Amniotic stem cell (primary cell): Measurements from ENCODE around the gene XK.
"Not testable (repeated sequence)": the region's sequence is repeated elsewhere in the genome, so short reads cannot be mapped to it uniquely, and the experiment has no call there.

Experiments used
- DNase-seq: peaks from one replicate; lab custom pipeline; 2025; lab: John Stamatoyannopoulos, UW

Gene XK

DNA sequence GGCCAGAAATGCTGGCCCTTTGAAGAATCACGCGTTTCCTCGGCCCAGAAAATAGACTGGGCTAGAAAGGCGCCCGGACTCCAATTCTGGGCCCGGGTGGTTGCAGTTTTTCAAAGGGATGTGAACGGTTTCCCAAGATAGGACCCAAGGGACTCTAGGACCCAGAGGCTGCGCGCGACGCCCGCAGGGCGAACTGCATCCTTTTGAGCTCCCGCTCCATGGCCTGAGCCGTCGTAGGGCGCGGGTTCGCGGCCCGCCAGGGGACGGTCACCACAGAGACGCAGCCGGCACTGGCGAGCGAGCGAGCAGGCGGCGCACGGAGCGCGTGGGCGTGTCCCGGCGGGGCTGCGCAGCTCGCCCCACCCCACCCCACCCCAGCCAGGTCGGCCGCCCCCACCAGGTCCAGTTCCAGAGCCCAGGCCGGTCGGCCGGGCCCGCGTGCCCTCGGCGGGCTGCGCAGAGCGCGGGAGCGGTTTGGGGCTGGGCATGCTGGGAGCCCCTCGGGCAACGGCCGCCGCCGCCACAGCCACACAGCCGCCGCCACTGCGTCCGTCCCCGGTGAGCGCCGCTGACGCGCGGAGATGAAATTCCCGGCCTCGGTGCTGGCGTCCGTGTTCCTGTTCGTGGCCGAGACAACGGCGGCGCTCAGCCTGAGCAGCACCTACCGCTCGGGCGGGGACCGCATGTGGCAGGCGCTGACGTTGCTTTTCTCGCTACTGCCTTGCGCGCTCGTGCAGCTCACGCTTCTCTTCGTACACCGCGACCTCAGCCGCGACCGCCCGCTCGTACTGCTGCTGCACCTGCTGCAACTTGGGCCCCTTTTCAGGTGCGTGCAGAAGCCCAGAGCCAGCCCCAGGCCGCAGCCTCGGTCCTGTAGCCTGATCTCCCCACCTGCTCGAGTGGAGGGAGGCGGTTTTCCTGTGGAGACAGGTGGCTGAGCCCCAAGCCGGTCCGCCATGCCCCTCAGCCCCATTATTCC lies at the start of gene XK:
Gene XK (plus strand): TSS at position 411 of the 979 bp plus-strand sequence. CDS start 171 bp downstream, at position 582.
- no peak for DNase-seq

- DNase-seq = no peak
These were observed 47.5 kb upstream of the XK start for GRCh38 chrX:37638047-37638446.

GRCh38 chrX:37640142-37640541 lies 45.4 kb upstream of the XK start:
- no peak for DNase-seq

- DNase-seq = no peak
These were observed 43.7 kb upstream of the XK start for GRCh38 chrX:37641859-37642258.

DNA sequence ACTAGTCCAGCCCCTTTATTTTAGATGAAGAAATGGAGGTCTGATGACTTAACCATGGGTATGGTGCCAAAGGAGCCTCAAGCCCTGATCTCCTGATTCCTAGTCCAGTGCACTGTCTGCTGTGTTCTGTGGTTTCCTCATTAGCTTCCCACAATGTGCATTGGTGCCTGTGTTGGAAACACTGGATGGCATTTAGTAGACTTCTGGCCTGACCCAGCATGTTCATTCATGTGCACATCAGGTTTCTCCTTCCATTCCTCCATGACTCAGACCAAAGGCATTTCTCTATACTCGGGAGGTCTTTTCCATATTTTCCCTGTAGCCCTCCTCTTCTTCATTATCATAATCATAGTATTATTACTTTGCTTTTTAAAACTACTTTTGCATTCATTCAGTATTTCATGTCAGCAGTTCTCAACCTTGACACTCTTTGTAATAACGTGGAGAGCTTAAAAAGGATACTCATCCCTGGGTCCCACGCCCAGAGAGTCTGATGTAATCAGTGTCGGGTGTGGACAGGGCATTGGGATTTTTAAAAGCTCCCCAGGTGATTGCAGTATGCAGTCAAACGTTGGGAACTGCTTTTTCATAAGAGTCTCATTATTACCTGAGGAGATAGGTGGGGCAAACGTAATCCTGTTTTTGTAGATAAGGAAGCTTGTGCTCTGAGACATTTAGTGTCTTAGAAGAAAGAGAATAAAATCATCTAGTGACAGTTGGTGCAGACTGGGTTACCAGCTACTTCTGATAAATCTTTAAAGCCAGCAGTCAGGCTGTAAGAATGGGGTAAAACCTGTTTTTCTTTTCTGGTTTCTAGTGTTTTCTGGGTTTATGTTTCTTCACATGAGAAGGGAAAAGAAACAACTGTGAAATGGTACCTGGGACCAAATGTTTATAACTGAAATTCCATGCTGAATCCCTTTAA lies 40.9 kb upstream of the XK start:
- no peak for DNase-seq

DNA sequence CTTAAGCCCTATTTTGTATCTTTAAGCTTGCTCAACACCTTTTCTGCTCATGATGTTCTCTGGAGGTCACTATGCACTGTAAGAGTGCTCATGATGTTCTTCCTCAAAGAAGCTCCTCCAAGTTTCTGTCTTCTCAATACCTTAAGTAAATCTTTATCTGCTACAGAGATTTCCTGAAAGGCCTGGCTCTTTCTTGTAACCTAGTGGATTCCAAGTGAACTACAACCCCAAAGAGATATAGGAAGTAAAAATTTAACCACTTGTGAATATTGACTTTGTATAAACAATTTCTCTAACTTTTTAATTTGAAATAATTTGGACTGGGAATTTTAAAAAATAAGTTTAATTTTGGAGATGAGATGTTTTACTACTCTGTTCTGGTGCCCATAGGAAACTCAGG lies 39.3 kb upstream of the XK start:
- DNase-seq = no peak

DNA sequence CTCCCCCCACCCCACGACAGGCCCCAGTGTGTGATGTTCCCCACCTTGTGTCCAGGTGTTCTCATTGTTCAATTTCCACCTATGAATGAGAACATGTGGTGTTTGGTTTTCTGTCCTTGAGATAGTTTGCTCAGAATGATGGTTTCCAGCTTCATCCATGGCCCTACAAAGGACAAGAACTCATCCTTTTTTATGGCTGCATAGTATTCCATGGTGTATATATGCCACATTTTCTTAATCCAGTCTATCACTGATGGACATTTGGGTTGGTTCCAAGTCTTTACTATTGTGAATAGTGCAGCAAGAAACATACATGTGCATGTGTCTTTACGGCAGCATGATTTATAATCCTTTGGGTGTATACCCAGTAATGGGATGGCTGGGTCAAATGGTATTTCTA lies 34.7 kb upstream of the XK start:
- DNase-seq = not testable (repeated sequence)

DNA sequence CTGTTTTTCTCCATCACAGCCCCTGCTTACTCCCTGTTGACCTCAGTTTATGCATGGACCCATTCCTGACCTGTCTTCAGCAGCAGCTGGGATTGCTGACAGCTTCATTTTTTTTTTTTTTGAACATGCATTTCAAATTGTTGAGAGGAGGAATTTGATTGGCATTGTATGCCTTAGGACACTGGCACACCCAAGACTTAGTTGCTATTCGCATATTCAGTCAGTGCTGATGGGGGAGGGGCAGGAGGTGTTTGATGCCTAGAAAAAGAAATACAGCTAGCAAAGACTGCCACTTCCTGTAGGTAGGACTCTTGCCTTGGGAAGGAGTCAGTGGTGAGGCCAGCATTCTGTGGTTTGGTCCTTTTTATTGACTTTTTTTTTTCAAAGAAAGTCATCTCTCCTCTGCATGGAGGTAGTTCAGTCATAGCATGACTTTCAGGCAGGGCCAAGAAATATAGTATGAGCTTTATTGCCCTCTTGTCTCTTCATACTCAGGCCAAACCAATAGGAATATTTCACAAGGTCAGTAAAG lies 33.6 kb upstream of the XK start:
- no peak for DNase-seq

GRCh38 chrX:37652589-37653231 lies 32.9 kb upstream of the XK start:
- no peak for DNase-seq

DNA sequence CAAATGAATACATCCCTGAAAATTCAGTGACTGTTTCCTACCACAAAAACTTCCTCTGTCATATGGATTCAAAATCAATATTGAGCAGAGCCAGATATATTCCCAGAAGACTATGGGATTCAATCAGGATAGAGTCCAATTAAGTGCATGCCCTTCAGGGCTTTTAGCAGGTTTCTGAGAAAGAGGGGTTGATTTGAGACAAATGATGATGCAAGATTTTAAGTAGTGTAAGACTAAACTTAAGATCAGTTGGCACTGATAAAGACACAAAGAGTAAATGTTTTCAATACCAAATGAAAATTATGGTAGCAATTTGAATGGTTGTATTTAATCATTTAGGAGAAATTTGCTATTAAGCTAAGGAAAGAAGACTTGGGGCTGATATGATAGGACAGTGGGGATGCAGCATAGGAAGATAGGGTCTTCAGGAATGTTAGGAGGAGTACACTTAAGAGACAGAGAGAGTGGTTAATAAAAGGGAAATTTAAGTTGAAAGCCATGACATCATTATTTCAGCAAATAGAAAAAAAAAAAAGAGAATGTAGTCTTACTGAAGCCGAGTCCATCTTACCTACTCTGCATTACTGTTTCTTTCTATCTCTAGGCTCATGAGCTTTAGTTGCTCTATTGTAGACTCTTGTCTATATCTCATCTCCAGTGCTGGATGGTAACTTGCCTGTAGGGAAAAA lies 32.0 kb upstream of the XK start:
- DNase-seq = no peak

GRCh38 chrX:37658343-37659030 lies 27.1 kb upstream of the XK start:
- no peak for DNase-seq

GRCh38 chrX:37659047-37659446 lies 26.5 kb upstream of the XK start:
- DNase-seq = no peak

DNA sequence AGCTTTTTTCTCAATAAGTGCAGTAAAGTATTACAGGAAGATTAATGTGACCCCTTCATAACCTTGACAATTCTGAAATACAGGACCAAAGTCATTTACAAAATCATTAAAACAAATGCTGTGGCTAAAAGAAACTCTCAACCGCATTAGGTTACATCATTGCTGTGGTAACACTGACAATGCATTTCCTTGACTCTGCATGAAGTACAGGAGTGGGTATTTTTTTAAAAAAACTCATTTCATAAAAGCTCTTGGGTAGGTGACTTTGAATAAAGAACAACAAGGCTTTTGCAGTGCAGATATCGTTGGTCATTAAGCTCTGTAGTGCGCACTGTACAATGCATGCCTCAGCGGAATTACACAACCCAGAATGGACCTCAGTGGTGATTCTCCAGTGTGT lies 23.4 kb upstream of the XK start:
- DNase-seq = no peak

- no peak for DNase-seq
These were observed 19.1 kb upstream of the XK start for GRCh38 chrX:37666516-37666915.

GRCh38 chrX:37667141-37667540 lies 18.4 kb upstream of the XK start:
- no peak for DNase-seq

GRCh38 chrX:37672563-37672962 lies 13.0 kb upstream of the XK start:
- no peak for DNase-seq

GRCh38 chrX:37676811-37677210 lies 8.8 kb upstream of the XK start:
- no peak for DNase-seq

GRCh38 chrX:37677243-37677642 lies 8.3 kb upstream of the XK start:
- DNase-seq = no peak

DNA sequence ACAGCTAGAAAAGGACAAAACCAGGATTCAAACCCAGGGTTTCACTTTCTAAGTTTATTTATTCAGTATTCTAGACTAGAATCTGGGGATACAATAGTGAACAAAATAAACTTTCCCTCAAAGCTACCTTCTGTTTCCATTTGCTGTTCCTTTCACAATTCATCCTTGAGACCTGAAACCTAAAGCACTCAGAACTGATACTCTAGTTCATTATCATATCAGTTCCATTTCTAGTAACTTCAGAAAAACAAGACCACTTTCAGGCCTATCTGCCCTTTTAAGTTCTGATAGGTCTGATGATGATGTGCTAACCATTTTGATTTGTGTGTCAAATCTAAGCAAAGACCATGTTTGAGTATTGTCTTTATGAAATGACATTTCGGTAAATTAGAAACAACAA lies 7.8 kb upstream of the XK start:
- DNase-seq = no peak

DNA sequence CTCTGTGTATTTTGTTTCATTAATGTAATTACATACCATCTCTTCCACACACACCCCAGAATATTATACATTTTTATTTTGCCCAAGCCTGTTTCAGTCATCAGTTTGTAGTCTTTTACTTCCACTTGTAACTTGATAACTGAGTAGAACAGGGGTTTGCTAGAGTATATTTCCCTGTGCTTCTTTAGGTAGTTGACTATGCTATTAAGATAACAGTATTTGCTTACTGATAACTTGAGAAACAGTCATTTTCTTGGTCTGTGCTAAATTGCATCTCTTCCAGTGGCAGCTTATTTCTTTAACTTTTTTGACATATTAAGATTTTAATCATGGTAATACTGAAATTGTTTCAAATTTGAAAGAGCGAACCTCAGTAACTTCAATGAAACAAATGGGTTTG lies 7.0 kb upstream of the XK start:
- DNase-seq = no peak

DNA sequence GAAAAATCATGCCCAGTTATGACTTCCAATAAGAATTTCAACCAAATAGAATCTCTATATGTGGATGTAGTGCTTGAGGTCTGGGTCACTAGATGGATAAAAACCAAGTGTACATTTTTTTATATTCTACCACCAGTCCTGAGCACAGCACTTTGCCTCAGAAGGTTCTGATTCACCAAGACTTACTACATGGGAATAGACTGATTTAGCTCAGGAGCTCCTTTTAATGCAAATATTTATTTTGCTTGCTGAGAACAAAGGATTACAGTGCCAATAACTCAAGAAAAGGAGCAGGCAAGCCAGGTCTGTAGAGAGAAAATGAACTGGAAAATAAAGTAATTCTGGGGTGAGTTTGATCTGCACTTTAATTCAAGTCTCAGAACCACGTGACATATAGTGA lies 6.4 kb upstream of the XK start:
- no peak for DNase-seq
